ENCODE measurements around the gene RALGAPB.
"Not testable (repeated sequence)": the region's sequence is repeated elsewhere in the genome, so short reads cannot be mapped to it uniquely, and the experiment has no call there.

RALGAPB gene

DNA sequence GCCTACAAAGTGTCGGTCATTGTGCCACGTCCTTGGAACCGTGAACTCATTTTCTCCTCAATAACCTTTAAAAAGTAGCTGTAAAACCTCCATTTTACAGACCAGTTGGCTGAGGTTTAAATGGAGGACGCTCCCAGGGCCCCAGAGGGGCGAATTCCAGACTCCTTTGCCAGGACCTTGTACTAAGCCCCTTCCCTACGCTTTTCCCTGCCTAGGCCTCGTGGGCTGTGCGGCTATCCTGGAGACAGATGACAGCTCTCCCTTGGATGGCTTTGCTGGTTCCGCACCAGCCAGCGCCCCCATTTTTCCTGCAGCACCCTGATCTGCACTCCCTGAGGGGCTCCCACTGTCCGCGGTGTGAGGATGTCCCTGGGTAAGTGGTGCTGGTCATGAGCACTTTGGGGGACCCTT lies 25.4 kb upstream of the RALGAPB start:
- no peak for DNase-seq (ENCODE audit: low read depth in 2 of 2)

DNA sequence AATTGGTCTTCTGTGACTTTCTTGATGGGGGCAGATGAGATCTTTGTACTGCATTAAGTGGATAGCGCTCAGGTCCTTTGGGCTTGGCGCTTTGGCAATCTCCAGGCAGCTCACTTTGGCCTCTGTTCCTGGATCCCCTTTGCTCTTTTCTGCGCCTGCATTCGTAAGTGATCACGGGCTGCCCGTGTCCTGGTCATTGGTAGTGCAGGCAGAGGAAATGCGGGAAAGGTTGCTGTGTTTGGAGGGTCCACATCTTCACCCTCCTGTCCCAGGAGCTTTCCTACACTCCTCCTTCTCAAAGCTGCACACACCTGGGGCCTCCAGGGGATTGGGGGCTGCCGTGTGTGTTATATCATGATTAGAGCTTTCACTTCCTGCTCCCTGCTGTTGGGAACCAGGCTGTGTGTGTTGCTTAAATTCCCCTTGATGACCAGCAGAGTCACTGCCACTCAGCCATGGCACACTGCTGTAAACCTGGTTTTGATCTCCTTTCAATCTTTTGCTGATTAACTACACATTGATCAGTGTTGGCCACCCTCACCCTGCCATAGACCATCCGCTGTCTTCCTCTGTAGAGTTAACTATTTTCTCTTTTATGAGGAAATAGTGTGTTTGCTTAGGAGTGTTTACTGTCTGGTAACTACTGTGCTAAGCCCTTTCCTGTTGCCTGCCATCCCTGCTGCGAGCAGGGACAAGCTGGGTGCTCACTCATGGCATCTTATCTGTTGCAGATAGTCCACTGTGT lies 24.5 kb upstream of the RALGAPB start:
- DNase-seq (ENCODE audit: low read depth in 2 of 2) = no peak

DNA sequence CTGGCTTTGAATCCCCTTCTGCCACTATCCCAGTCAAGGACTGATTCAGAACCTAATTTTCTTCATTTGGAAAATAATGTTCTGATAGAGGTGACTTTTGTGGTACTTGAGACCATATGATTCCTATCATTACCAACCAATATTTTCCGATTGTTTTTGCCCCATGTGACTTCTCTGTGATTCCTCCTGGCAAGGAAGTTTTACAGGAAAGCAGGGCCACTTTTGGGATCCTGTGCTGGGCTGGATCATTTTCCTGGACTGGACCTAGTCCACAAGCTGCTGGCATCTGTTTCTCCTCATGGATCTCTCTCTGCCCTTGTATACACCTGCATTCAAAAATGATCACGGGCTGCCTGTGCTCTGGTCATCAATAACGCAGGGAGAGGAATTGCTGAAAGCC lies 23.6 kb upstream of the RALGAPB start:
- DNase-seq (ENCODE audit: low read depth in 2 of 2) = no peak

DNA sequence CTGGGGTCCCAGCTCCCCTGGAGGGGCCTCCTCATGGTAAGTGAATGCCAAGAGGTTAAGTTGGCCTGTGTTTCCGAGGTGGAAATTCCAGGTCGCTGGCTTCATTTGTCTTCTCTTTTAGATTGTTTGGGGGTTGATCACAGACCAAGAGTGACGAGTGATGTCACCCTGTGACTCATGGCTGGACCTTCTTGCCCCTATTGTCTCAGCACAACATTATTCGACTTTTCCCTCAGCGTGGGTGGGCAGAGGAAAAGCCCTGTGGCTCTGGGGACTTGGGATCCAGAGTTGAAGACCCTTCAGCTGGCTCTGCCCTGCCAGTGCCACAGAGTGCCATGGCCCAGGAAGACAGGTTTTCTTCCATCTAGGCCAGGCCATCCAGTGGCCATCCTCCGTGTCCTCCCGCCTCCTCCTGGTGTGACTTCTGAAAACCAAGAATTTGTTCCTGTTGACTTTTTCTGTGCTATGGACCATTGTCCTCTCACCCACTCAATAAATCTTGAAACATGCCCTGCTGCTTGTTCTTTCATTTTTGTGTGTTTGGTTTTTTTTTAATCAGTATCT lies 22.1 kb upstream of the RALGAPB start:
- DNase-seq (ENCODE audit: low read depth in 2 of 2) = no peak

DNA sequence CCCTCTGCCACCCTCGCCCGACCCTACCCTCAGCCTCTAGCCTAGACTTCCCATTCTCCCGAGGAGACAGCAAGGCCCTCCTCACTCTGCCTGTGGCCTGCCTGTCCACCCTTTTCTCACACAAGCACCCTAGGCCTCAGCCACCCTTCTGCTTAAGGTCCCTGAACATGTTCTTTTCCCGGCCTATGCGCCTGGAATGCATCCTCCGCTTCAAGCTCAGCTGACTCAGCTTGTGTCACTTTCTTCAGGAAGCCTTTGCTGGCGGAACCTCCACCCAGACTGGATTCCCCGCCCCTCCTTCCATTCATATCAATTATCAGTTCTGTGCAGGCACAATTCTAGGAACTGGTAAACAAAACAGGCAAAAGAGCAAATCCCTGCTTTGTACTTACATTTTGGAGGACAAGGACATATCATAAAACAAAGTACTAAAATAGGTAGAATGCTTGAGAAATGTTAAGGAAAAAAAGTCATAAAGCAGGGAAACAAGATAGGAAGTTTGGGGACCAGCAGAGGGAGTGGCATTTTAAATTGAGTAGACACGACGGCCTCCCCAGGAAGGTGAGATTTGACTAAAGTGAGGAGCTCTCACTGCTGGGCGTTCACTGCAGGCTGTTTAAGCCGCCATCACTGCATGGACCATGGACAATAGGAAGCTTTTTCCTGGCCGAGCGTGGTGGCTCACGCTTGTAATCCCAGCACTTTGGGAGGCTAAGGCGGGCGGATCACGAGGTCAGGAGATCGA lies 19.6 kb upstream of the RALGAPB start:
- DNase-seq (ENCODE audit: low read depth in 2 of 2) = no peak

DNA sequence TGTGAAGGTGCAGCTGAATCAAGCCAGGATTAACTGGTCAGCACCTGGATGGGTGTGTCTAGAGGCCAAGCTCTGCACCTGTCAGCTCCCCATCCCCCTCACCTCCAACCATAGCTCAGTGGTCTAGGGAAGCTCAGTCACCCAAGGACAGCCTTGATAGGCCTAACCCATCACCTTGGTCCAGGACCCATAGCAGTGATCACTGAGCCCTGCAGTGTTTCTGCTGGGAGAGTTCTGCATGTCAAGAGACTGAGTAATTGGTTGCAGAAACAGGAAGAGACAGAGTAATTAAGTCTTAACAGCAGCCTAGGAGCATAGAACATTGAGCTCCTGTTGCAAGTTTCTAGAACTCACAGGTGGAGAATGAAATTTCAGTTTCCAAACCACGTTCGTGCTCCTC lies 18.7 kb upstream of the RALGAPB start:
- no peak for DNase-seq (ENCODE audit: low read depth in 2 of 2)

DNA sequence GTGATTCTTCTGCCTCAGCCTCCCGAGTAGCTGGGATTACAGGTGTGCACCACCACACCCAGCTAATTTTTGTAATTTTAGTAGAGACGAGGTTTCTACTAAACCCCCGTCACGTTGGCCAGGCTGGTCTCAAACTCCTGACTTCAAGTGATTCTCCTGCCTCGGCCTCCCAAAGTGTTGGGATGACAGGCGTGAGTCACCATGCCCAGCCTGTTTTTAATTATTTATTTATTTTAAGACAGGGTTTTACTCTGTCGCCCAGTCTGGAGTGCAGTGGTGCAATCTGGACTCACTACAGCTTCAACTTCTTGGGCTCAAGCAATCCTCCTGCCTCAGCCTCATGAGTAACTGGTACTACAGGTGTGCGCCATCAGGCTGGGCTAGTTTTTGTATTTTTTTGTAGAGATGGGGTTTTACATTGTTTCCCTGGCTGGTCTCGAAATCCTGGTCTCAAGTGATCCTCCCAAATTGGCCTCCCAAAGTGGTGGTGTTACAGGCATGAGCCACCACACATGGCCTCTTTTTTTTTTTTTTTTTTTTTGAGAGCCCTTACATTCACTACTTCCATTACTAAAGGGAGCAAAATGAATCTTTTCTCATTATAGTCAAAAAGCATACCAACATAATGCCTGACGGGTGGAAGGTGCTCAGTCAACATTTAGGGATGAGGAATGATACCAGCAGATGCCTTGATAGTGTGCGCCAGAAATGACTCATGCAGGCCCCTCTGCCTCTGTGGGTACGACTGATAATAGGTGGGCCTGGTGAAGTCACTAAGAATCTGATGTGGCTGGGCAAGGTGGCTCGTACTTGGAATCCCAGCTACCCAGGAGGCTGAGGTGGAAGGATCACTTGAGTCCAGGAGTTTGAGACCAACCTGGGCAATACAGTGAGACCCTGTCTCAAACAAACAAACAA lies 17.8 kb upstream of the RALGAPB start:
- no peak for DNase-seq (ENCODE audit: low read depth in 2 of 2)

DNA sequence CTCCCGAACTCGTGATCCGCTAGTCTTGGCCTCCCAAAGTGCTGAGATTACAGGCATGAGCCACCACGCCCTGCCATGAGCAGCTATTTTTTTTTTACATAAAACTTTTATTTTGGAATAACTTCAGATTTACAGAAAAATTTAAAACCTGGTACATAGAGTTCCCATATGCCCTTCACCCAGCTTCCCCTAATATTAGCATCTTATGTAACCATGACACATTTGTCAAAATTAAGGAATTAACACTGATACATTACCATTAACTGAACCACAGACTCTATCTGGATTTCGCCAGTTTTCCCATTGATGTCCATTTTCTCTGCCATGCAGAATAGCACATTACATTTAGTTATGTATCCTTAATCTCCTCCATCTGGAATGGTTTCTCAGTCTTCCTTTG lies 14.3 kb upstream of the RALGAPB start:
- DNase-seq (ENCODE audit: low read depth in 2 of 2) = no peak

DNA sequence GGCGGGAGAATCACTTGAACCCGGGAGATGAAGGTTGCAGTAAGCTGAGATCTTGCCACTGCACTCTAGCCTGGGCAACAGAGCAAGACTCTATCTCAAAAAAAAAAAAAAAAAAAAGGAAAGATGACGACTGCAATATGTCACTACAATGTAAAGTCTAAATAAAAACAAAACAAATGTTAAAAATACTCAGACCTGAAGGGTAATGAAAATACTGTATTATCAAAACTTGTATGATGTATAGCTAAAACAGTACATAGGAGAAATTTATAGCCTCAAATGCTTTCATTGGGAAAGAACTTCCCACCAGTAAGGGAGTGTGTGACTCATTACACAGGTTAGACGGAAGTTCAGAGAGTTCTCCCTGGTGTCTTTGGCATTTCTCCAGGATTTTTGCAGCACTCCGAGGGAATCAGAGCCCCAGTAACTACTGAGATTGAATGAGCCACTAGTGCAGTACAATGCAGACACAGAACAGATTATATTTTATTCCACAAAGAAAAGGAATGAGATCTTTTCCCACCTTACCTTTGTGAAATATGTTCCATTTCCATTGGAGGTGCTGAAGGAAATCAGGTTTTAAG lies 12.5 kb upstream of the RALGAPB start:
- DNase-seq (ENCODE audit: low read depth in 2 of 2) = no peak

DNA sequence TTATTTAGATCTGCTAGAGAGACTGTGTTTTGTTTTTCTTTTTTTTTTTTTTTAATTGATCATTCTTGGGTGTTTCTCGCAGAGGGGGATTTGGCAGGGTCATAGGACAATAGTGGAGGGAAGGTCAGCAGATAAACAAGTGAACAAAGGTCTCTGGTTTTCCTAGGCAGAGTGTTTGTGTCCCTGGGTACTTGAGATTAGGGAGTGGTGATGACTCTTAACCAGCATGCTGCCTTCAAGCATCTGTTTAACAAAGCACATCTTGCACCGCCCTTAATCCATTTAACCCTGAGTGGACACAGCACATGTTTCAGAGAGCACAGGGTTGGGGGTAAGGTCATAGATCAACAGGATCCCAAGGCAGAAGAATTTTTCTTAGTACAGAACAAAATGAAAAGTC lies 12.0 kb upstream of the RALGAPB start:
- not testable (repeated sequence) for DNase-seq (ENCODE audit: low read depth in 2 of 2)

DNA sequence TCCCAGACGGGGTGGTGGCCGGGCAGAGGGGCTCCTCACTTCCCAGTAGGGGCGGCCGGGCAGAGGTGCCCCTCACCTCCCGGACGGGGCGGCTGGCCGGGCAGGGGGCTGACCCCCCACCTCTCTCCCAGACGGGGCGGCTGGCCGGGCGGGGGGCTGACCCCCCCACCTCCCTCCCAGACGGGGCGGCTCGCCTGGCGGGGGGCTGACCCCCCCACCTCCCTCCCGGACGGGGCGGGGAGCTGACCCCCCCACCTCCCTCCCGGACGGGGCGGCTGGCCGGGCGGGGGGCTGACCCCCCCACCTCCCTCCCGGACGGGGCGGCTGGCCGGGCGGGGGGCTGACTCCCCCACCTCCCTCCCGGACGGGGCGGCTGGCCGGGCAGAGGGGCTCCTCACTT lies 11.5 kb upstream of the RALGAPB start:
- DNase-seq (ENCODE audit: low read depth in 2 of 2) = not testable (repeated sequence)

DNA sequence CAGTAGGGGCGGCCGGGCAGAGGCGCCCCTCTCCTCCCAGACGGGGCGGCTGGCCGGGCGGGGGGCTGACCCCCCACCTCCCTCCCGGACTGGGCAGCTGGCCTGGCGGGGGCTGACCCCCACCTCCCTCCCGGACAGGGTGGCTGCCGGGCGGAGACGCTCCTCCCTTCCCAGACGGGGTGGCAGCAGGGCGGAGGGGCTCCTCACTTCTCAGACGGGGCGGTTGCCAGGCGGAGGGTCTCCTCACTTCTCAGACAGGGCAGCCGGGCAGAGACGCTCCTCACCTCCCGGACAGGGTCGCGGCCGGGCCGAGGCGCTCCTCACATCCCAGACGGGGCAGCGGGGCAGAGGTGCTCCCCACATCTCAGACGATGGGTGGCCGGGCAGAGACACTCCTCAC lies 11.1 kb upstream of the RALGAPB start:
- not testable (repeated sequence) for DNase-seq (ENCODE audit: low read depth in 2 of 2)

DNA sequence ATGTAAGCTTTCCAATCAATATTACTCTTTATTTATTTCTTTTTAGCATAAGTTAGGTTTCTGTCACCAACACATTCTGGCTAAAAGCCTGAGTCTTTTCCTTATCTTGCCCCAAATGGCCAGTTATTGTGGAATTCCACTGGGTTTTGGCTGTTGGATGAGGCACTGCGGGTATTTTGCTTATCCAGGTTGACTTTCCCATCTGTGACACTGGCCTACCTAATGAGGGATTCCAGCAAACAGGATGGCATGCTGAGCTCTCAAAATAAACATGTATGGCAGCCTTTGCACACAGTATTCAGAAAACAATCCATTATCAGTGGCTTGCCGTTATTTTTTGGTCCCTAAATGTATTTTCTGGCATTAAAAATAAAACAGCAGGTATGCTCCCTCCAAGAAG lies 6.5 kb upstream of the RALGAPB start:
- DNase-seq (ENCODE audit: low read depth in 2 of 2) = no peak

DNA sequence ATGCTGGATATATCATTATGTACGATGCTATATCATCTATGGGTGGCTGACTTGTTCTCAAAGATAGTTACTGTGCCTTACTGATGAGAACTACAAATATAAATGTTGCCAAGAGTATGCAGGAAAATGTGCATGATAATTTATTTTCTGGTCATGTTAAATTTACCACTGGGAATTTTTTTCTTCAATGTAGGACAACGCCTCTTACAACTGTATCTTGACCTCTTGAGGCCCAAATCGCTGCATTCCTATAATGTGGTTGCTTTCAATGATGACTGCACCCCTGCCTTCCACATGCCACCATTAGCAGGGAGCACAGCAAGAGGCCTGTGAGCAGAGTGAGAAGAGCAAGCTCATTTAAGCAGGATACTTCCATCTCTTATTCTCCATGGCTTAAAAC lies 5.7 kb upstream of the RALGAPB start:
- DNase-seq (ENCODE audit: low read depth in 2 of 2) = no peak

DNA sequence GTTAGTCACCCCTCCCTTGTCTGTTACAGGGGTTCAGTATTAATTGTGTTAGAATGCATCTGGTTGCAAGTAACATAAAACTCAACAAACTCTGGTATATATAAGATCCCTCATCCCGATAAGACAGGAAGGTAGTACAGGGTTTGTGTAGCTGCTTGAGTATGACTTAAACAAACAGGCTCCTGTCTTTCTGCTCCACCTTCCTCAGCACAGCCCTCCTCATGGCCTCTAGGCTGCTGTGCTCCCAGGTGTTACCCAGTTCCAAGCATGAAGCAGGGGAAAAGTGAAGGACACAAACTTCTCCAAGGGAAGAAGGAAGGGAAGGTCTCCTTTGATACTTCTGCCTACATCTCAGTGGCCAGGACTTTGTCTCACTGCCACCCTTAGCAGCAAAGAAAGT lies 1.4 kb upstream of the RALGAPB start:
- DNase-seq (ENCODE audit: low read depth in 2 of 2) = no peak

DNA sequence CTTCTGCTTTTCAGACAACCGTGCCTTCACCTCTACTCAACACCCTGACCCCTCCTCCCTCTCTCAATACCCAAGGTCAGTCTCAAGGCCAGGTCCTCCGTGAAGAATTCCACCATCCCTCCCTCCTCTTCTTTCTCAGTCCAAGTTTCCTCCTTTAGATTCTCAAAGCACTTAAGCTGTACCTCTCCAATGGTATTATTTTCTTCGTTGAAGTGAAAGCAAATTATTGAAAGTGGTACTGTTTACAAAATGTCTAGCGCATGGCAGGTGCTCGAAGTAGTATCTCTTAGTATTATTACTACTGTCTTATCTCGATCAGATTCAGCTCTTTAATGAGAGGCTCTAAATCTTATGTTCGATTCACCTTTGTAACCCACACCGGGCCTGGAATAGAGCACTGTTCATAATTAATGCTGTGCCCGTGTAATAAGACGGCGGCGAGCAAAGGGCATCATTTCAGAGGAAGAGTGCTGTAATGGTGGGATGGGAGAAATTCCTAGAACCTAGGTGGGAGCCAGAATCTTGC lies 593 bp upstream of the RALGAPB start:
- DNase-seq (ENCODE audit: low read depth in 2 of 2) = no peak

DNA sequence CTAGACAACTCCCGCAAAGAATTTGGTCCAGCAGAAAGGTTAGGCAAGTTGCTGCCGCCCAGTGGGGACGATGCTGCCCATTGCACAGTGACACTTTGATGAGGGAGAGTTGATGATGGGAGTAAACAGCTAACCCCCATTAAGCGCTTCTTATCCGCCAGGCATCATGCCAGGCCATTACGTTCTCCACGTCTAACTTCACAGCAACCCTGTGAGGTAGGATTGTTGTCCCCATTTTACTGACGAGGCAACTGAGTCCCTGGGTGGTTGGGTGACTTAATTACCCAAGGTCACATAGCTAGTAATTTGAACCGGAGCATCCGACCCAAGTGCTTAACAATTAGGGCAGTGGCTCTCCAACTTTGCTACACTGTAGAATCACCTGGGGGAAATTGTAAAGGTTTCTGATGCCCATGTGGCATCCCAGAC lies 738 bp downstream of the RALGAPB start:
- no peak for DNase-seq (ENCODE audit: low read depth in 2 of 2)

DNA sequence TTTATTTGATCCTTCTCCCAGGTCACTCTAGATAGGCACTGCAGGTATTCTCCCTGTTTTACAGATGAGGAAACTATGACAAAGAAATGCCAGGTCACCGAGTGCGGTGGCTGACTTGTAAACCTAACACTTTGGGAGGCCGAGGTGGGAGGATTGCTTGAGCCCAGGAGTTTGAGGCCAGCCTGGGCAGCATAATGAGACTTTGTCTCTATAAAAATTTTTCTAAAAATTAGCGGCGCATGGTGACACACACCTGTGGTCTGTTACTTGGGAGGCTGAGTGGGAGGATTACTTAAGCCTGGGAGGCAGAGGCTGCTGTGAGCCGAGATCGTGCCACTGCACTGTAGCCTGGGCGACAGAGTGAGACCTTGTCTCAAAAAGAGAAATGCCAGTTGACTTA lies 5.1 kb downstream of the RALGAPB start:
- no peak for DNase-seq (ENCODE audit: low read depth in 2 of 2)

DNA sequence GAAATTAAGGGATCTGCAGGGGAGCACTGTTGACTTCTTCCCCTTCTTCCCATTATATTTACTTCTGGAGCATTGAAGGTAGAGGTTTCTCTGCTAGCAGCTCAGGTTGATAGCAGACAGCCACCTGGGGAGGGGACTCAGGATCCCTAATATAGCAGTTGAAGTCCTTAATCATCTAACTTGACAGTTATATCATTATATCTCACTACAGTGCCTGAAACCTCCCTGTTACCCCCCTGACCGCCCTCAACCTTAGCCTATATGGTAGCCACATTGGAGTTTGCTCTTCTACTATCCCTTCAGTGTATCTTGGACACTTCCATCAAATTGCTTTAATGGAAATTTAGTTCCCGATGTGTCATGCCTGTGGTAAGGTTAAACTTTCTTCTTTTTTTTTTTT lies 7.0 kb downstream of the RALGAPB start:
- DNase-seq (ENCODE audit: low read depth in 2 of 2) = no peak

DNA sequence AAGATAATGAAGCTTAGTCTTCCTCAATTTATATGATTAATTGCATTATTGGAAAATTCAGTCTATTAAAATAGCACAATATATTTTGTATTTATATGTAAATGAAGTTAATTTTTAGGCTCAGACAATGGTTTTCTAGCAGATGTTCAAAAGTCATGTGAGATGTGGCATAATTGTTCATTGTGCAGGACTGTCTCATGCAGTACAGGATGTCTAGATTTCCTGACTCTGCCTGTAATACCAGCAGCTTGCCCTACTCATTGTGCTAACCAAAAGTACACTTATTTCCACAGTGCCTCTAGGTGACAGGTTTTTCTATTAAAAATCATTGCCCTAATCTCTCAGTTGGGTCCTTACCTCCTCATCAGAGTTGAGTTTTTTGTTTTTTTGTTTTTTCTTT lies 12.4 kb downstream of the RALGAPB start:
- DNase-seq (ENCODE audit: low read depth in 2 of 2) = no peak

DNA sequence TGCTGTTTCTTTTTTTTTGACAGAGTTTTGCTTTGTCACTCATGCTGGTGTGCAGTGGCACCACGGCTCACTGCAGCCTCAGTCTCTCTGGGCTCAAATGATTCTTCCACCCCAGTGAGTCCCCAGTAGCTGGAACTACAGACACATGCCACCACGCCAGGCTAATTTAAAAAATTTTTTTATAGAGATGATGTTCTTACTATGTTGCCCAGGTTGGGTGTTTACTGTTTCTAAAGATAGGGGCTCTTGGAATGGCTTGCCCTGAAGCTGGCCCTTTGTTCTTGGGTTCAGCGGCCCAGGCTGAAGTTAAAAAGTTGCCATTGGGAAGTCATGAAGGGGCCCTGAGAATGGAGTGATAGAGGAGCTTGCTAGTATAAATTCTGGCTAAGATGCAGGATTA lies 16.5 kb downstream of the RALGAPB start:
- no peak for DNase-seq (ENCODE audit: low read depth in 2 of 2)
